Ascending aorta (tissue), 2 donors: ENCODE results near the gene ACTC1. TPM values are rescaled to one million over a fixed set of nuclear protein-coding genes. Genes with fewer than 3 reads are reported as not detected.

Source experiments
- DNase-seq, 2 donors: peaks; one replicate each; pipeline ENCODE4 v3.0.0-alpha.2; 2019; ENCODE audit warnings: low spot score in 2 of 2
- H3K27ac ChIP-seq, 2 donors: fragments of 200-600 bp; sonication (generic); one replicate each; pipeline ENCODE4 v1.5.1; 2016 to 2017; ENCODE audit warnings: mild to moderate bottlenecking in 1 of 2
- H3K27me3 ChIP-seq: fragments of 200-600 bp; sonication (generic); one replicate; pipeline ENCODE4 v1.5.1; 2017
- H3K36me3 ChIP-seq, 2 donors: fragments of 200-600 bp; sonication (generic); one replicate each; pipeline ENCODE4 v1.5.1; 2016
- H3K4me1 ChIP-seq, 2 donors: fragments of 200-600 bp; sonication (generic); one replicate each; pipeline ENCODE4 v1.5.1; 2016 to 2017; ENCODE audit warnings: mild to moderate bottlenecking in 1 of 2
- H3K4me3 ChIP-seq, 2 donors: fragments of 200-600 bp; sonication (generic); one replicate each; pipeline ENCODE4 v1.5.1; 2016 to 2017; ENCODE audit warnings: mild to moderate bottlenecking in 1 of 2
- H3K9me3 ChIP-seq, 2 donors: fragments of 200-600 bp; sonication (generic); one replicate each; pipeline ENCODE4 v1.5.1; 2016
- CTCF ChIP-seq, 3 experiments: fragments of 200-600 bp in 2 of 3; fragments of 450-650 bp in 1 of 3; sonication (generic) in 2 of 3; IDR thresholded peaks; one replicate each; pipeline ENCODE4 v1.5.1; 2016 to 2019; ENCODE audit warnings: antibody characterized with exemption in 3 of 3, mild to moderate bottlenecking in 1 of 3, moderate library complexity in 1 of 3
- intact Hi-C: fragments of 100-400 bp; cut with DNase I; formaldehyde crosslinking; loops from one replicate; pipeline ENCODE4 v1.15.1; 2023
- total RNA-seq: library from RNA; depleted of rRNA; stranded (reverse); fragments of >200 nt; gene quantifications from one replicate; pipeline ENCODE4 v1.1.0, GENCODE V29; 2016

ACTC1 gene
- total RNA-seq, 1 donor from 2014 or later, result 30.2 TPM

DNA sequence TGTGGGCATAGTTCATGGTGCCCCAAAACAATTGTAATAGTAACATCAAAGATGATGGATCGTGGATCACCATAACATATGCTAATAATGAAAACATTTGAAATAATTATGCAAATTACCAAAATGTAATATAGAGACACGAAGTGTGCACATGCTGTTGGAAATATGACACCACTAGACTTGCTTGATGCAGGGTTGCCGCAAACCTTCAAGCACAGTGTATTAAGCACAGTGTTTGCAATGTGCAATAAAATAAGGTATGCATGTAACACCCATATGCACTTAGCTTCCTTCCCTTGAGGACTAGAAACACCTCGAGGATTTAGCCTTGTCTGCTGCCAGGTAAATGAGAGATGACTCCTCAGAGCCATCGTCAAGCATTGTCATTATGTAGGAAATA lies 29.6 kb downstream of the ACTC1 start:
- Histone ChIP-seq H3K36me3 (no peaks in the 10 kb centered on the region), H3K9me3 (no peaks in the 10 kb centered on the region), H3K27ac (no peak overlapping the region), H3K4me1 (no peaks in the 10 kb centered on the region), H3K27me3 (no peaks in the 10 kb centered on the region), H3K4me3 (no peak overlapping the region)
- no peak for TF ChIP-seq CTCF (IDR thresholded peaks at IDR 0.05)
- intact Hi-C loops, result no loop called here
- DNase-seq, result no peak

DNA sequence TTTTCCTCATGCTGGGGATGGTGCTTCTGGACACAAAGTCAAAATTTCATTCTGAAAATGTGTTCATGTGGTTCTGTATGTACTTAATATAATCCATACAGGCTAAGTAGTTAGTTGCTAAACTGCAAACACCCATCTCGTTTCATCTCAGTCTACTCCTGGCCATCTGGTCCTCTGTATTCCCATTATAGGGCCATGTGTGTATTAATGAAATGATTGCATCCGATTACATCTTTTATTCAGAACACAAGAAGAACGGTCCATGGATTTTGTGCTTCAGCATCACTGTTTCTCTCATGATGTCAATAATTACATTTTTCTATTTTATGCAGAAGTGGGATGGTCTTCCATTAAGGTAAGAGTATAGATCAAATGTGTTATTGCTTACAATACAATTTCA lies 34.4 kb downstream of the ACTC1 start:
- Histone ChIP-seq H3K9me3 (no peaks in the 10 kb centered on the region), H3K27me3 (no peaks in the 10 kb centered on the region), H3K27ac (no peak overlapping the region), H3K36me3 (no peaks in the 10 kb centered on the region), H3K4me3 (no peak overlapping the region), H3K4me1 (no peaks in the 10 kb centered on the region)
- DNase-seq, result no peak
- intact Hi-C loops, result no loop called here
- TF ChIP-seq CTCF (IDR thresholded peaks at IDR 0.05), result no peak

DNA sequence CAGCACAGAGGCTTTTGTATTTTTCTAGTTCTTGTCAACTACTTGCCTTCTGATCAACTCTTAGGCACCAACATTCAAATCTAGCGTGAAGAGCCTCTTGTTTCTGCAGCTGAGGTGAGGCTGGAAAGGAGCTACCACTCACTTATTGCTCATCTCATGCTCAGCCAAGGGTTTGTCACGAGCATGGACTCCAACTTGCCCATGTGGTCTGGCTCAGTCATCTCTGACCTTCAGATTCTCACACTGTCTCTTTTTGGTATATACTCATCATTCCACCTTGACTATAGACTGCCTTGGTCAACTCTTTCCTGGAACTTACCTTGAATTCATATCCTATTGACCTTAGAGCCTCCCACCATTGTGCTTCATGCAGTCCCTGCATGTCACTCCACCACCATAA lies 35.4 kb downstream of the ACTC1 start:
- no peak for TF ChIP-seq CTCF (IDR thresholded peaks at IDR 0.05)
- intact Hi-C loops, result no loop called here

GRCh38 chr15:34759347-34759746 lies 36.0 kb downstream of the ACTC1 start:
- no peaks in the 10 kb centered on the region for H3K36me3 ChIP-seq
- TF ChIP-seq CTCF (IDR thresholded peaks at IDR 0.05), result no peak
- intact Hi-C loops, result no loop called here
- no peak overlapping the region for H3K27ac ChIP-seq
- H3K4me3 ChIP-seq, result no peak overlapping the region
- no peaks in the 10 kb centered on the region for H3K27me3 ChIP-seq
- DNase-seq, result no peak
- no peaks in the 10 kb centered on the region for H3K9me3 ChIP-seq
- peaks cover 0 to 4% of the 10 kb centered on the region in 2 donors for H3K4me1 ChIP-seq

More for the DNA sequence above, 35.4 kb downstream of the ACTC1 start:
- Histone ChIP-seq H3K4me3 (no peak overlapping the region), H3K36me3 (no peaks in the 10 kb centered on the region), H3K27me3 (no peaks in the 10 kb centered on the region), H3K27ac (no peak overlapping the region), H3K9me3 (no peaks in the 10 kb centered on the region), H3K4me1 (no peaks in the 10 kb centered on the region)
- no peak for DNase-seq

- no peak for DNase-seq
- TF ChIP-seq CTCF (IDR thresholded peaks at IDR 0.05), result no peak
- Histone ChIP-seq H3K27ac (no peak overlapping the region), H3K9me3 (no peaks in the 10 kb centered on the region), H3K36me3 (no peaks in the 10 kb centered on the region), H3K27me3 (peaks cover 6% of the 10 kb centered on the region), H3K4me3 (no peak overlapping the region), H3K4me1 (peaks cover 0 to 4% of the 10 kb centered on the region in 2 donors)
- intact Hi-C loops, result no loop called here
Measured at GRCh38 chr15:34757262-34757661, 38.1 kb downstream of the ACTC1 start.

- H3K27me3 ChIP-seq, result peaks cover 6% of the 10 kb centered on the region
- H3K36me3 ChIP-seq, result no peaks in the 10 kb centered on the region
- no peak for TF ChIP-seq CTCF (IDR thresholded peaks at IDR 0.05)
- intact Hi-C loops, result no loop called here
- peak overlapping the region; percentile 35 to 42 for H3K4me3 ChIP-seq
- H3K27ac ChIP-seq, result no peak overlapping the region
- no peaks in the 10 kb centered on the region for H3K9me3 ChIP-seq
- no peak for DNase-seq
- H3K4me1 ChIP-seq, result peaks cover 0 to 4% of the 10 kb centered on the region in 2 donors
Measured at GRCh38 chr15:34755419-34755773, 40.0 kb downstream of the ACTC1 start.
